Psoas muscle (tissue), 8 donors: ENCODE results near the gene ALDH1L2. TPM values are rescaled to one million over a fixed set of nuclear protein-coding genes. Genes with fewer than 3 reads are reported as not detected.

Experiments
- ATAC-seq, 4 donors: fragments of 200-7000 bp; cut with Tn5 transposase; one replicate each; pipeline ENCODE4 v1.9.1; 2020; ENCODE audit warnings: moderate library complexity in 3 of 4, mild to moderate bottlenecking in 2 of 4
- DNase-seq, 2 donors: peaks; one replicate each; pipeline ENCODE4 v3.0.0-alpha.2; 2020
- H3K27ac ChIP-seq: fragments of 200-600 bp; one replicate; pipeline ENCODE4 v1.8.0; 2022
- H3K27me3 ChIP-seq, 3 donors: fragments of 200-600 bp in 1 of 3; one replicate each; pipeline versions ENCODE4 v1.6.1 to v1.8.0; 2013 to 2022; ENCODE audit warnings: low read length in 2 of 3, mild to moderate bottlenecking in 2 of 3, moderate library complexity in 1 of 3; ENCODE audit not compliant: insufficient read depth in 3 of 3
- H3K36me3 ChIP-seq, 2 donors: fragments of 200-600 bp in 1 of 2; one replicate each; pipeline versions ENCODE4 v1.6.1 to v1.8.0; 2013 to 2022; ENCODE audit warnings: low read depth in 1 of 2, mild to moderate bottlenecking in 1 of 2, moderate library complexity in 1 of 2; ENCODE audit not compliant: insufficient read depth in 1 of 2
- H3K4me1 ChIP-seq: fragments of 200-600 bp; one replicate; pipeline ENCODE4 v1.8.0; 2022
- H3K4me3 ChIP-seq: fragments of 200-600 bp; one replicate; pipeline ENCODE4 v1.8.0; 2022; ENCODE audit warnings: mild to moderate bottlenecking
- H3K9me3 ChIP-seq: fragments of 200-600 bp; one replicate; pipeline ENCODE4 v1.8.0; 2022
- WGBS, 3 donors: extraction: QIAGEN DNeasy Blood & Tissue Kit; methylation state at CpG; one replicate each; pipeline versions ENCODE4 v1.1.6 to v1.1.7; 2013; 5-methylcytosine and 5-hydroxymethylcytosine counted together
- intact Hi-C, 2 donors: fragments of 100-400 bp; cut with DNase I; formaldehyde crosslinking; loops; one replicate each; pipeline versions ENCODE4 v1.11.0 to v1.14.2; 2022
- polyA plus RNA-seq, 3 donors: library from polyadenylated mRNA; stranded (reverse); fragments of 200-250 nt; gene quantifications; one replicate each; pipeline ENCODE4 v1.2.3, GENCODE V29; 2013
- total RNA-seq, 4 donors: library from RNA; stranded (reverse); fragmentation: NEBNext Ultra II Directional in 2 of 4; extraction: Animal tissue kit (Norgen Biotek cat#: 25700) in 2 of 4; gene quantifications; one replicate each; pipeline versions ENCODE4 v1.2.1 to v1.2.4, GENCODE V29; 2021 to 2023
- TF ChIP-seq, protein P1 (sequence below): fragments of 200-600 bp; IDR thresholded peaks from one replicate; pipeline ENCODE4 v1.8.0; 2022; ENCODE audit warnings: antibody characterized with exemption
- donor health status: healthy with polysubstance abuse.
- donor health status: DM: no; HTN: no; CAD: no; lungs with moderate emphysema.
- donor health status: Bipolar disorder and iron deficiency.
- donor health status: healthy.
- donor health status: DM: yes; HTN: yes; CAD: no.
- donor health status: DM: no; HTN: no; CAD: no.
- donor health status: DM: no; HTN: no; CAD: no.
- donor health status: DM: yes; HTN: yes; CAD: no.

ALDH1L2 gene
- total and polyA plus RNA-seq, 7 donors = 0.14 to 3.1 (median 0.93) TPM

GRCh38 chr12:105106621-105107020 lies 22.4 kb upstream of the ALDH1L2 start:
- intact Hi-C loops = loop anchor here in 1 of 2 donors (5.0 kb wide), 1 partner anchor 969 kb away; the partner anchor contains the start of gene NFYB
- Histone ChIP-seq H3K4me1 (peaks cover 29% of the 10 kb centered on the region), H3K27me3 (no peaks in the 10 kb centered on the region), H3K9me3 (no peaks in the 10 kb centered on the region), H3K36me3 (peaks cover 0 to 1% of the 10 kb centered on the region in 2 donors), H3K27ac (peak overlapping the region; percentile 97), H3K4me3 (peak overlapping the region; percentile 96)
- TF ChIP-seq, protein P1, sequence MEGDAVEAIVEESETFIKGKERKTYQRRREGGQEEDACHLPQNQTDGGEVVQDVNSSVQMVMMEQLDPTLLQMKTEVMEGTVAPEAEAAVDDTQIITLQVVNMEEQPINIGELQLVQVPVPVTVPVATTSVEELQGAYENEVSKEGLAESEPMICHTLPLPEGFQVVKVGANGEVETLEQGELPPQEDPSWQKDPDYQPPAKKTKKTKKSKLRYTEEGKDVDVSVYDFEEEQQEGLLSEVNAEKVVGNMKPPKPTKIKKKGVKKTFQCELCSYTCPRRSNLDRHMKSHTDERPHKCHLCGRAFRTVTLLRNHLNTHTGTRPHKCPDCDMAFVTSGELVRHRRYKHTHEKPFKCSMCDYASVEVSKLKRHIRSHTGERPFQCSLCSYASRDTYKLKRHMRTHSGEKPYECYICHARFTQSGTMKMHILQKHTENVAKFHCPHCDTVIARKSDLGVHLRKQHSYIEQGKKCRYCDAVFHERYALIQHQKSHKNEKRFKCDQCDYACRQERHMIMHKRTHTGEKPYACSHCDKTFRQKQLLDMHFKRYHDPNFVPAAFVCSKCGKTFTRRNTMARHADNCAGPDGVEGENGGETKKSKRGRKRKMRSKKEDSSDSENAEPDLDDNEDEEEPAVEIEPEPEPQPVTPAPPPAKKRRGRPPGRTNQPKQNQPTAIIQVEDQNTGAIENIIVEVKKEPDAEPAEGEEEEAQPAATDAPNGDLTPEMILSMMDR = no peak
- ATAC-seq (no peak), DNase-seq (no peak)
- 59 to 63% (median 60%) methylated on average over 7 of the region's 7 CpGs for WGBS, 3 donors

DNA sequence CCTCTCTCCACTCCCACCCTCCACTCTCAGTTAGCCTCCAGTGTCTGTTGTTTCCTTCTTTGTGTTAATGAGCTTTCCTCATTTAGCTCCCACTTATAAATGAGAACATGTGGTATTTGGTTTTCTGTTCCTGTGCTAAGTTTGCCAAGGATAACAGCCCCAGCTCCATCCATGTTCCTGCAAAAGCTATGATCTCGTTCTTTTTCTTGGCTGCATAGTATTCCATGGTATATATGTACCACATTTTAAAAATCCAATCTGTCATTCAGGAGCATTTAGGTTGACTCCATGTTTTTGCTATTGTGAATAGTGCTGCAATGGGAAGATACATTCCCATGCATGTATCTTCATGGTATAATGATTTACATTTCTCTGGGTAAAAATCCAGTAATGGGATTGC lies 20.5 kb upstream of the ALDH1L2 start:
- Histone ChIP-seq H3K9me3 (no peaks in the 10 kb centered on the region), H3K27ac (no peak overlapping the region), H3K27me3 (no peaks in the 10 kb centered on the region), H3K36me3 (no peaks in the 10 kb centered on the region), H3K4me1 (peaks cover 16% of the 10 kb centered on the region), H3K4me3 (no peak overlapping the region)
- TF ChIP-seq, protein P1 = no peak
- intact Hi-C loops = loop anchor here in 1 of 2 donors (5.0 kb wide), 1 partner anchor 967 kb away; the partner anchor contains the start of gene NFYB
- ATAC-seq = no peak
- 85 to 90% (median 90%) methylated on average over 1 of the region's 1 CpG for WGBS, 3 donors
- DNase-seq = no peak

DNA sequence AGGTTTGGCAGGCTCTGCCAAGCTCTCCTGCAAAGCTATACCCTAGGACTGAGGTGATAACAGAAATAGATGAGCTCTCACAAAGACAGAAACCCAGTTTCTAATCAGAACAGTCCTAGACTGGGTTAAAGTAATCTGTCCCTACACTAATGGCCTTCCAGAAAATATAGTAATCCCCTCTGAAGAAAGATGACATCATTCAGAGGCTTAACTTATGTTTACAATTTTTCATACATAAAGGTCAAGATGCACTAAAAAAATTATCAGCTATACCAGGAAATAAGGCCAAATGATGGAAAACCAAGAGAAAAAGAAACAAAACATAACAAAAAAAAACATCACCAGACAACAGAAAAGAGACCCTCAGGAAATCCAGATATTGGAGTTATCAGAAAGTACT lies 18.4 kb upstream of the ALDH1L2 start:
- Histone ChIP-seq H3K27me3 (peaks cover 0 to 2% (median 0%) of the 10 kb centered on the region in 3 donors), H3K27ac (no peak overlapping the region), H3K4me1 (peaks cover 4% of the 10 kb centered on the region), H3K9me3 (no peaks in the 10 kb centered on the region), H3K36me3 (no peaks in the 10 kb centered on the region), H3K4me3 (no peak overlapping the region)
- TF ChIP-seq, protein P1 = no peak
- intact Hi-C loops = no loop called here
- ATAC-seq = no peak
- no peak for DNase-seq

DNA sequence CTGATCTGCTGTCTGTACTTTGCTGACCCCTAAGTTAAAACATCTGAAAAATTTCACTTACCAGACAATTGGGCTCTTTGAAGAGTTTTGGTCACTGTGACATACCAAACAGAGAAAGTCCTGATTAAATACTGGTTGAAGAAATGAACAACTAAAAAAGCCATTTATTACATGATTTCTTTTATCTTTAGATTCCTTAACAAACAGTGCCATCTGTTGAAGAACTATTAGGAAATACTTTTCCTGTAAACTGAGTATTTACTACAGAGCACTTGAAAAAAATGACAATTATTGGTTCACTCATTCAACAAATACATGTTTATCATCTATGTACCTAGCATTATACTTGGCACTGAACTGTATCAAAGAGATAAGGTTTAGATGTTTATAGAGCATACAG lies 16.7 kb upstream of the ALDH1L2 start:
- Histone ChIP-seq H3K9me3 (no peaks in the 10 kb centered on the region), H3K27me3 (peaks cover 0 to 2% (median 0%) of the 10 kb centered on the region in 3 donors), H3K27ac (no peak overlapping the region), H3K4me3 (no peak overlapping the region), H3K36me3 (no peaks in the 10 kb centered on the region), H3K4me1 (no peaks in the 10 kb centered on the region)
- no peak for DNase-seq
- no peak for ATAC-seq
- TF ChIP-seq, protein P1 = no peak
- intact Hi-C loops = no loop called here
